Activated CD8-positive, alpha-beta T cell treated with anti-CD3 and anti-CD28 coated beads for 36 hours (primary cell): ENCODE measurements around the gene PRKG2. TPM values are rescaled to one million over a fixed set of nuclear protein-coding genes. Genes with fewer than 3 reads are reported as not detected.

Source experiments
- ATAC-seq: fragments of 200-7000 bp; cut with Tn5 transposase; one replicate; pipeline ENCODE4 v1.10.0; 2021; ENCODE audit warnings: mild to moderate bottlenecking, moderate library complexity
- CTCF ChIA-PET: fragments of 350-600 bp; sonication (Branson Sonifier 250); formaldehyde crosslinking; loops from one replicate; lab custom pipeline; 2021; ENCODE audit warnings: antibody characterized with exemption; lab: Charles Lee
- POLR2A ChIA-PET: fragments of 350-600 bp; sonication (Branson Sonifier 250); formaldehyde crosslinking; loops from one replicate; lab custom pipeline; 2021; ENCODE audit warnings: antibody characterized with exemption; lab: Charles Lee
- DNase-seq: peaks from one replicate; pipeline ENCODE4 v3.0.0-alpha.2; 2020
- H3K27ac Mint-ChIP-seq: one replicate; pipeline ENCODE4 v1.8.0; 2021; ENCODE audit warnings: mild to moderate bottlenecking, mixed read lengths
- H3K27me3 Mint-ChIP-seq: one replicate; pipeline ENCODE4 v1.8.0; 2021; ENCODE audit warnings: mixed read lengths
- H3K36me3 Mint-ChIP-seq: one replicate; pipeline ENCODE4 v1.8.0; 2021; ENCODE audit warnings: low read depth, mixed read lengths
- H3K4me1 Mint-ChIP-seq: one replicate; pipeline ENCODE4 v1.8.0; 2021; ENCODE audit warnings: low read depth, mixed read lengths
- H3K4me3 Mint-ChIP-seq: one replicate; pipeline ENCODE4 v1.8.0; 2021; ENCODE audit warnings: mild to moderate bottlenecking, moderate library complexity, mixed read lengths
- H3K9me3 Mint-ChIP-seq: one replicate; pipeline ENCODE4 v1.8.0; 2021; ENCODE audit warnings: mixed read lengths
- intact Hi-C: fragments of 100-400 bp; cut with micrococcal nuclease; formaldehyde crosslinking; loops from one replicate; pipeline ENCODE4 v1.10.0; 2022
- total RNA-seq, 2 experiments: library from RNA; stranded (reverse); gene quantifications; one replicate each; pipeline ENCODE4 v1.2.3, GENCODE V29; 2021
- TF ChIP-seq, protein P1 (sequence below): fragments of 200-600 bp; IDR thresholded peaks from one replicate; pipeline ENCODE4 v1.8.0; 2022; ENCODE audit warnings: antibody characterized with exemption, mild to moderate bottlenecking

PRKG2 gene
- total RNA-seq, 2 experiments from 2014 or later: 0.54 to 0.63 TPM

DNA sequence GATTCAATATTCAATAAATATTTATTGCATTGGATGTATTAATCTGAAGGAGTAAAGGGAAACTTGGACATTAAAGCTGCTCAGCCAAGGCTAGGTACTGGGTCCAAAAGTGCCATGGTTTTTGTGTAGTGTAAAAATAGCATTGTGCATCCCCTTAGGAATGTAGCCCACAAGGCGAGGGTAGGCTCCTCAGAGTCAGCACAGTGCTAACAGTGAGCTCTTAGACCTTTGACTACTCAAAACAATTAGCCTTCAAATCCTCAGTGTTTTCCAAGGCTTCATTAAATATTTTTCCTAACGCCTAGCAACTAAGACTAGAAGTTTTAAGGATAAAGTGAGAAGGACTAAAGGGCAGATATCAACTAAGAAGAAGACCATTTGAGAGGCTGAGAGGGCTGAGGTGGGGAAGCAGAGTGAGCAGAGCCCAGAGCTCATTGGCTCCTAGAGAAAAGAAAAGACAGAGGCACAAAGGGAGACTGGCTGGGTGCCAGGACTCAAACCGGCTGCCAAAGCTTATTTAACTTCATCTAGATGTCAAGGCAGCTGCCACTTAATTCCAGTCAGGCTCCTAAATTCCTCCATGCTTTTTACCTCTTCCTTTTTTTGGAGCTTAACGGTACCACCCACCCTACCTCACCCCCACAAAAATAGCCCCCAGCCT lies 17.0 kb downstream of the PRKG2 start:
- intact Hi-C loops: no loop called here
- no peak for DNase-seq
- Mint-ChIP-seq H3K27ac (no peak overlapping the region), H3K27me3 (no peaks in the 10 kb centered on the region), H3K9me3 (no peaks in the 10 kb centered on the region), H3K36me3 (no peaks in the 10 kb centered on the region), H3K4me1 (no peaks in the 10 kb centered on the region), H3K4me3 (no peak overlapping the region)
- TF ChIP-seq, protein P1, sequence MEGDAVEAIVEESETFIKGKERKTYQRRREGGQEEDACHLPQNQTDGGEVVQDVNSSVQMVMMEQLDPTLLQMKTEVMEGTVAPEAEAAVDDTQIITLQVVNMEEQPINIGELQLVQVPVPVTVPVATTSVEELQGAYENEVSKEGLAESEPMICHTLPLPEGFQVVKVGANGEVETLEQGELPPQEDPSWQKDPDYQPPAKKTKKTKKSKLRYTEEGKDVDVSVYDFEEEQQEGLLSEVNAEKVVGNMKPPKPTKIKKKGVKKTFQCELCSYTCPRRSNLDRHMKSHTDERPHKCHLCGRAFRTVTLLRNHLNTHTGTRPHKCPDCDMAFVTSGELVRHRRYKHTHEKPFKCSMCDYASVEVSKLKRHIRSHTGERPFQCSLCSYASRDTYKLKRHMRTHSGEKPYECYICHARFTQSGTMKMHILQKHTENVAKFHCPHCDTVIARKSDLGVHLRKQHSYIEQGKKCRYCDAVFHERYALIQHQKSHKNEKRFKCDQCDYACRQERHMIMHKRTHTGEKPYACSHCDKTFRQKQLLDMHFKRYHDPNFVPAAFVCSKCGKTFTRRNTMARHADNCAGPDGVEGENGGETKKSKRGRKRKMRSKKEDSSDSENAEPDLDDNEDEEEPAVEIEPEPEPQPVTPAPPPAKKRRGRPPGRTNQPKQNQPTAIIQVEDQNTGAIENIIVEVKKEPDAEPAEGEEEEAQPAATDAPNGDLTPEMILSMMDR: no peak
- CTCF ChIA-PET: no interaction called here
- POLR2A ChIA-PET: no interaction called here
- ATAC-seq: no peak

DNA sequence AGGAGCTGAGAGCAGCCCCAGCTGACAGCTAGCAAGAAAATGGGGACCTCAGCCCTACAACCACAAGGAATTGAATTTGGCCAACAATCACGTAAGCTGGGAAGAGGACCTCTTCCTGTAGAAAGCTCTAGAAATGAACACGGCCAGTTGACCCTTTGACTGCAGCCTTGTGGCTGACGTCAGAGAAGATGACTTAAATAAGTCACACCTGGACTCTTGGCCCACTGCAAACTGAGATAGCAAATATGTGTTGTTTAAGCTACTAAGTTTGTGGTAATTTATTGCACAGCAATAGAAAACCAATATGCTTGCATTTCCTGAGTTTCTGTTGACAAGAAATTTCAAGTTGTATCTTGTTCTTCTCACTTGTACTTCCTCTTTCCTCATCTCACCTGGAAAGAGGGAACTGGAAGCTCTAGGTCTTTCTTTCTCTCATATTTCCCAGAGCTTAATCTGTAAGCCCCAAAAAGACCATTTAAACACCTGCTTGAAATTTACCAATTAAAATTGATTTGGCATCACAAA lies 18.8 kb downstream of the PRKG2 start:
- CTCF ChIA-PET: interaction anchor here (1.5 kb wide), 1 partner anchor 125 kb away, joined by 3 read pairs; no protein-coding TSS in a partner anchor
- no peak for ATAC-seq
- Mint-ChIP-seq H3K4me3 (no peak overlapping the region), H3K4me1 (no peaks in the 10 kb centered on the region), H3K27ac (no peak overlapping the region), H3K36me3 (no peaks in the 10 kb centered on the region), H3K9me3 (peaks cover 3% of the 10 kb centered on the region), H3K27me3 (no peaks in the 10 kb centered on the region)
- intact Hi-C loops: no loop called here
- DNase-seq: no peak
- TF ChIP-seq, protein P1: no peak
- POLR2A ChIA-PET: no interaction called here

DNA sequence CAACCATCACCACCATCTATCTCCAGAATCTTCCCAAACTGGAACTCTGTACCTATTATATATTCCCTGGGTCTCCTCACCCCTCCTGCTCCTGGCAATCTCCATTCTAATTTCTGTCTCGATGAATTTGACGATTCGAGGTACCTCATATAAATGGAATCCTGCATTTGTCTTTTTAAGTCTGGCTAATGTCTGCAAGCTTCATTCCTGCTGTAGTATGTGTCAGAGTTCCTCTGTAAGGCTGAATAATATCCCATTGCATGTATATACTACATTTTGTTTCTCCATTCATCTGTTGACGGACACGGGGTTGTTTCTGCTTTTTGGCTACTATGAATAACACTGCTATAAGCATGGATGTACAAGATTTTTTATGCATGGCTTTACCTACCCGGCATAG lies 19.5 kb downstream of the PRKG2 start:
- Mint-ChIP-seq H3K4me1 (no peaks in the 10 kb centered on the region), H3K27me3 (no peaks in the 10 kb centered on the region), H3K4me3 (no peak overlapping the region), H3K9me3 (peaks cover 5% of the 10 kb centered on the region), H3K27ac (no peak overlapping the region), H3K36me3 (no peaks in the 10 kb centered on the region)
- POLR2A ChIA-PET: no interaction called here
- CTCF ChIA-PET: no interaction called here
- DNase-seq (no peak), ATAC-seq (no peak)
- TF ChIP-seq, protein P1: no peak
- intact Hi-C loops: no loop called here

DNA sequence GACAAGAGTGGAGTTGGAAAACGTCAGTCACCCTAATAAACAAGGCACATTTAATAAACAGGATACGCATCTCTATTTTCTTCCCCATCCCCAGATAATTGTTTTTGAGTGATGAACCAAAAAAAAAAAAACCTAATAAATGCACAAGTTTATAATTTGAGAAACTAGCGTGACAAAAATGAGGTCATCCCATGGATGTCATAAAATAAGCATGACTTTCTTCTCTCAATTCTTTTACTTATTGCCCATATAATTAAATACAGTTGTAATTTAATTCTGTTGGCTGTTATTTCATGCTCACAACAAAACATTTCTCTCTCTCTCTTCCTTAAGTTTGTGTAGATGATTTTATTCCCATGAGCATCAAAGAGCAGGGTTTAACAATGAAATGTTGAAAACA lies 20.7 kb downstream of the PRKG2 start:
- H3K4me3 Mint-ChIP-seq: no peak overlapping the region
- no peaks in the 10 kb centered on the region for H3K27me3 Mint-ChIP-seq
- POLR2A ChIA-PET: no interaction called here

DNA sequence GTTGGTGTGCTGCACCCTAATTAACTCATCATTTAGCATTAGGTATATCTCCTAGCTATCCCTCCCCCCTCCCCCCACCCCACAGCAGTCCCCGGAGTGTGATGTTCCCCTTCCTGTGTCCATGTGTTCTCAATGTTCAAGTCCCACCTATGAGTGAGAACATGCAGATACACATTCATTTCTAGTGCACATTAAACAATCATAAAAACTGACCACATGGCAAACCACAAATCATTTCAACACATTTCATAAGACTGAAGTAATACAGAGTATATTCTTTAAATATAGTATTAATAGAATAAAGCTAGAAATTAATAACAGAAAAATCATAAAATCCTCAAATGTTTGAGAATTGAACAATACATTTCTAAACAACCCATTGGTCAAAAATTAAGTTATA lies 34.1 kb downstream of the PRKG2 start:
- TF ChIP-seq, protein P1: no peak
- H3K9me3 Mint-ChIP-seq: peaks cover 2% of the 10 kb centered on the region
- ATAC-seq (no peak), DNase-seq (no peak)
- intact Hi-C loops: no loop called here
- ChIA-PET CTCF (no interaction called here), POLR2A (no interaction called here)
- H3K27ac Mint-ChIP-seq: no peak overlapping the region
- H3K4me1 Mint-ChIP-seq: no peaks in the 10 kb centered on the region
- peaks cover 2% of the 10 kb centered on the region for H3K27me3 Mint-ChIP-seq
- no peaks in the 10 kb centered on the region for H3K36me3 Mint-ChIP-seq
- no peak overlapping the region for H3K4me3 Mint-ChIP-seq

More for the DNA sequence above, 20.7 kb downstream of the PRKG2 start:
- intact Hi-C loops: no loop called here
- H3K4me1 Mint-ChIP-seq: no peaks in the 10 kb centered on the region
- H3K36me3 Mint-ChIP-seq: no peaks in the 10 kb centered on the region
- CTCF ChIA-PET: no interaction called here
- TF ChIP-seq, protein P1: no peak
- DNase-seq (no peak), ATAC-seq (no peak)
- H3K9me3 Mint-ChIP-seq: peaks cover 6% of the 10 kb centered on the region
- no peak overlapping the region for H3K27ac Mint-ChIP-seq
